ENCODE data around the gene RAB27B. TPM values are rescaled to one million over a fixed set of nuclear protein-coding genes. Genes with fewer than 3 reads are reported as not detected.

The RAB27B gene
- total and polyA plus RNA-seq, 2 of the 8 experiments (the other 6 are each of a cell fraction or from before 2014, with no cell fraction given), result 0.05 to 0.60 TPM

DNA sequence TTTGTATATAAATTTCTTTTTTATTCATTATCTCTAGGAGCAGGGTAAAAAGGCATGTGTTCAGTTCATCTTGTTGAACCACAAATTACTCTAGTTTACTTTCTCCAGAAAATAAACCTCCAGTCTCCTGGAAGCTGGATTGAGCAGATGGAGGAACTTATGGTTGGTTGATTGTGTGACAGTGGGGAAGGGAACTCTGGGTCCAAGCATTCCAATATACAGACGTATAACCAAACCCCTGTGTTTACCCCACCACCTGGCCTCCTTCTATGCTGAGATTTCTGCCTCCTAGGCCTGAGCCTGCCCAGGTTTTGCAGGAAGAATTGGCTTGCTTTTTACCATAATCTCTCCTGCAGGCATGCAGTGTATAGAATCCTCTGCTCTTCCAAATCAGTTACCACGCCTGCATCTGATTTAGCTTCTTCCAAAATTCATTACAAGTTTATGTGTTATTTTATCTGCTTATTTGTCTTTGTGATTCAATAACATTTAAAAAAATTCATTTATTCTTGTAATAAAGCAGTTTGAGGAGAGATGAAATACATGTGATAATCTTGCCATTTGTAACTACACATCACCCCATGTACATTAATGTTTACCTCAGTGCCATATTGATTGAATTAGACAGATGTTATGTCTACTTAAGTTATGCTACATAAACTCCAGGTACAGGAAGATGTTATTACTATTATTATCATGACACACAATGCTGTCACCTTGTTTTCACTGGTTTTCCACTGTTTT lies 2.5 kb upstream of the RAB27B start:
- no peaks in the 10 kb centered on the region for H3K79me1 ChIP-seq (ENCODE audit: low read depth, low read length)
- DNase-seq (ENCODE audit: low read depth in 1 of 2, low spot score in 2 of 2) (no peak), FAIRE-seq (no peak)
- H3K56ac ChIP-seq (replicated peaks; ENCODE audit: insufficient read length, low read depth, low read length), result no peak overlapping the region
- no peak for TF ChIP-seq NRF1 (IDR thresholded peaks at IDR 0.05; ENCODE audit: low read depth, low read length)
- TF ChIP-seq RNF2 (IDR thresholded peaks at IDR 0.05; ENCODE audit: borderline replicate concordance, low read depth, low read length, missing control alignments, poor library complexity, severe bottlenecking), result no peak
- no peak for TF ChIP-seq SUZ12 (IDR thresholded peaks at IDR 0.05; ENCODE audit: low read length)
- no peak overlapping the region for H3K23ac ChIP-seq (ENCODE audit: insufficient read length)
- no peak overlapping the region for H2BK120ac ChIP-seq (replicated peaks; ENCODE audit: low read depth, low read length)
- no peak overlapping the region for H3K27ac ChIP-seq (ENCODE audit: low read depth, low read length)
- no peaks in the 10 kb centered on the region for H3K36me3 ChIP-seq (ENCODE audit: control insufficient read depth in 2 of 4, insufficient read depth in 4 of 4, low read length in 3 of 4)
- H4K20me1 ChIP-seq (replicated peaks in 1 of 2; ENCODE audit: control insufficient read depth in 1 of 2, insufficient read depth in 2 of 2, low read length in 2 of 2), result no peaks in the 10 kb centered on the region
- no peak overlapping the region for H2BK20ac ChIP-seq (ENCODE audit: low read length)
- no peak overlapping the region for H2BK15ac ChIP-seq (ENCODE audit: low read length)
- no peak overlapping the region for H3K4ac ChIP-seq (replicated peaks; ENCODE audit: insufficient read length, low read depth, low read length)
- 88% methylated on average over 2 of the region's 2 CpGs; no CpG with 5 or more reads in 1 of the 2 experiments for WGBS, 2 experiments (ENCODE audit: extremely low coverage in 1 of 2, insufficient coverage in 1 of 2, insufficient read length in 1 of 2, insufficient replicate concordance in 2 of 2, low coverage in 1 of 2, low lambda C conversion rate in 2 of 2, missing lambda C conversion rate in 1 of 2)
- H3K18ac ChIP-seq (ENCODE audit: extremely low read depth, low read length), result no peak overlapping the region
- no peak overlapping the region for H2AFZ ChIP-seq (ENCODE audit: low read length)
- no peak overlapping the region for H3K4me3 ChIP-seq (ENCODE audit: extremely low read depth in 1 of 4, insufficient read depth in 2 of 4, low read depth in 3 of 4, low read length in 4 of 4)
- no peak overlapping the region for H3K4me2 ChIP-seq (ENCODE audit: insufficient read depth in 1 of 2, low read depth in 2 of 2, low read length in 2 of 2)
- H3K79me2 ChIP-seq (ENCODE audit: control insufficient read depth in 1 of 2, insufficient read depth in 2 of 2, low read length in 2 of 2), result no peaks in the 10 kb centered on the region
- no peak overlapping the region for H4K5ac ChIP-seq (ENCODE audit: insufficient read length, low read depth, low read length)
- ChIA-PET CTCF (ENCODE audit: partially characterized antibody) (no interaction called here), POLR2A (ENCODE audit: partially characterized antibody) (no interaction called here)
- no peak overlapping the region for H4K8ac ChIP-seq (ENCODE audit: extremely low read depth, insufficient read depth, low read length)
- no peak overlapping the region for H4K91ac ChIP-seq (replicated peaks; ENCODE audit: insufficient read length, low read length)
- no peak overlapping the region for H2AK5ac ChIP-seq (ENCODE audit: low read depth, low read length)
- H3K4me1 ChIP-seq (replicated peaks in 1 of 4; ENCODE audit: control insufficient read depth in 3 of 4, insufficient read depth in 4 of 4, low read length in 3 of 4), result peaks cover 0 to 8% (median 4%) of the 10 kb centered on the region in 4 experiments; a peak in 3 of 7 replicates
- no peak overlapping the region for H2BK5ac ChIP-seq (ENCODE audit: low read depth, low read length)
- peaks cover 9% of the 10 kb centered on the region for H3K23me2 ChIP-seq (ENCODE audit: low read depth, low read length)
- H3K27me3 ChIP-seq (replicated peaks in 1 of 4; ENCODE audit: control insufficient read depth in 3 of 4, extremely low read depth in 1 of 4, insufficient read depth in 3 of 4, low read length in 3 of 4), result no peaks in the 10 kb centered on the region; a peak in 4 of 7 replicates
- no peak overlapping the region for H3K9ac ChIP-seq (replicated peaks in 1 of 4; ENCODE audit: extremely low read depth in 1 of 4, low read depth in 3 of 4, low read length in 3 of 4)
- no peak overlapping the region for H2BK12ac ChIP-seq (ENCODE audit: low read depth, low read length)
- H3K14ac ChIP-seq (ENCODE audit: insufficient read length), result no peak overlapping the region
- no peaks in the 10 kb centered on the region for H3K9me3 ChIP-seq (ENCODE audit: insufficient read depth in 2 of 2, low read depth in 1 of 2, low read length in 1 of 2)
